H1 (cell line): ENCODE measurements around the gene CAMK1. TPM values are rescaled to one million over a fixed set of nuclear protein-coding genes. Genes with fewer than 3 reads are reported as not detected.

Experiments used
- CTCF ChIA-PET: fragments of 300-600 bp; sonication (Branson Sonifier 250); formaldehyde crosslinking; loops from one replicate; lab custom pipeline; 2021; ENCODE audit not compliant: partially characterized antibody; lab: Charles Lee
- POLR2A ChIA-PET: fragments of 300-600 bp; sonication (Branson Sonifier 250); formaldehyde crosslinking; loops from one replicate; lab custom pipeline; 2021; ENCODE audit warnings: inconsistent platforms; ENCODE audit not compliant: partially characterized antibody; lab: Charles Lee
- DNase-seq, 2 experiments: peaks; one replicate each; pipeline versions ENCODE4 v3.0.0 to v3.0.0-alpha.2; 2010 to 2022; ENCODE audit warnings: low spot score in 2 of 2, low read depth in 1 of 2, mixed read lengths in 1 of 2
- FAIRE-seq: peaks from 2 replicates; lab custom pipeline; 2011; peaks lifted over from hg19 to GRCh38; lab: Jason Lieb, UNC
- H2AFZ ChIP-seq: 2 replicates; pipeline ENCODE4 v1.8.1; 2012; ENCODE audit warnings: low read length, inconsistent platforms
- H2AK5ac ChIP-seq: 2 replicates; pipeline ENCODE4 v1.6.1; 2013; ENCODE audit warnings: low read depth, low read length
- H2BK120ac ChIP-seq: replicated peaks from 2 replicates; pipeline ENCODE3; 2013; ENCODE audit warnings: low read depth, low read length, inconsistent platforms
- H2BK12ac ChIP-seq: 2 replicates; pipeline ENCODE4 v1.6.1; 2013; ENCODE audit warnings: low read depth, low read length
- H2BK15ac ChIP-seq: 2 replicates; pipeline ENCODE4 v1.6.1; 2013; ENCODE audit warnings: low read length
- H2BK20ac ChIP-seq: 2 replicates; pipeline ENCODE4 v1.6.1; 2013; ENCODE audit warnings: low read length
- H2BK5ac ChIP-seq: 2 replicates; pipeline ENCODE4 v1.6.1; 2013; ENCODE audit warnings: low read depth, low read length
- H3K14ac ChIP-seq: 2 replicates; pipeline ENCODE4 v1.6.1; 2013; ENCODE audit warnings: inconsistent platforms; ENCODE audit not compliant: insufficient read length
- H3K18ac ChIP-seq: 2 replicates; pipeline ENCODE4 v1.6.1; 2013; ENCODE audit warnings: low read length; ENCODE audit errors: extremely low read depth
- H3K23ac ChIP-seq: 2 replicates; pipeline ENCODE4 v1.6.1; 2013; ENCODE audit warnings: inconsistent platforms; ENCODE audit not compliant: insufficient read length
- H3K23me2 ChIP-seq: 2 replicates; pipeline ENCODE4 v1.6.1; 2013; ENCODE audit warnings: low read depth, low read length
- H3K27ac ChIP-seq: 2 replicates; pipeline ENCODE4 v1.6.1; 2011; ENCODE audit warnings: low read depth, low read length, inconsistent platforms
- H3K27me3 ChIP-seq, 4 experiments: replicated peaks in 1 of 4; 1 replicate in 1 of 4; 2 replicates in 3 of 4; pipeline versions ENCODE4 v1.6.1 to v1.8.1; 2011 to 2013; ENCODE audit warnings: low read length in 3 of 4, mild to moderate bottlenecking in 3 of 4, inconsistent platforms in 2 of 4, mixed read lengths in 2 of 4, moderate library complexity in 1 of 4; ENCODE audit not compliant: control insufficient read depth in 3 of 4, insufficient read depth in 3 of 4; ENCODE audit errors: extremely low read depth in 1 of 4
- H3K36me3 ChIP-seq, 4 experiments: 2 replicates each; pipeline versions ENCODE4 v1.6.1 to v1.8.1; 2011 to 2013; ENCODE audit warnings: mild to moderate bottlenecking in 4 of 4, low read length in 3 of 4, moderate library complexity in 2 of 4, control low read depth in 1 of 4, inconsistent platforms in 1 of 4; ENCODE audit not compliant: insufficient read depth in 4 of 4, control insufficient read depth in 2 of 4
- H3K4ac ChIP-seq: replicated peaks from 2 replicates; pipeline ENCODE3; 2013; ENCODE audit warnings: low read length, low read depth, mixed read lengths, inconsistent platforms; ENCODE audit not compliant: insufficient read length
- H3K4me1 ChIP-seq, 4 experiments: replicated peaks in 1 of 4; 1 replicate in 1 of 4; 2 replicates in 3 of 4; pipeline versions ENCODE4 v1.6.1 to v1.8.1; 2011 to 2013; ENCODE audit warnings: low read length in 3 of 4, inconsistent platforms in 2 of 4, mixed read lengths in 1 of 4; ENCODE audit not compliant: insufficient read depth in 4 of 4, control insufficient read depth in 3 of 4
- H3K4me2 ChIP-seq, 2 experiments: 2 replicates each; pipeline versions ENCODE4 v1.6.1 to v1.8.1; 2011 to 2013; ENCODE audit warnings: low read depth in 2 of 2, low read length in 2 of 2, control low read depth in 1 of 2, inconsistent platforms in 1 of 2, mild to moderate bottlenecking in 1 of 2; ENCODE audit not compliant: insufficient read depth in 1 of 2
- H3K4me3 ChIP-seq, 4 experiments: fragments of 200-600, 300-600 bp in 1 of 4; sonication (generic), shearing (Covaris generic), sonication (Bioruptor Twin) in 1 of 4; 2 replicates each; pipeline versions ENCODE4 v1.5.1 to v1.8.1; 2011 to 2016; ENCODE audit warnings: low read length in 4 of 4, low read depth in 3 of 4, control low read depth in 2 of 4, inconsistent platforms in 2 of 4, mild to moderate bottlenecking in 2 of 4, mixed read lengths in 1 of 4, moderate library complexity in 1 of 4; ENCODE audit not compliant: insufficient read depth in 2 of 4; ENCODE audit errors: extremely low read depth in 1 of 4
- H3K56ac ChIP-seq: replicated peaks from 2 replicates; pipeline ENCODE3; 2013; ENCODE audit warnings: low read depth, mild to moderate bottlenecking, mixed read lengths, low read length, inconsistent platforms; ENCODE audit not compliant: insufficient read length
- H3K79me1 ChIP-seq: 2 replicates; pipeline ENCODE4 v1.6.1; 2013; ENCODE audit warnings: low read depth, low read length, control low read depth
- H3K79me2 ChIP-seq, 2 experiments: 2 replicates each; pipeline versions ENCODE4 v1.6.1 to v1.8.1; 2012 to 2013; ENCODE audit warnings: low read length in 2 of 2, mild to moderate bottlenecking in 2 of 2, inconsistent platforms in 1 of 2; ENCODE audit not compliant: insufficient read depth in 2 of 2, control insufficient read depth in 1 of 2
- H3K9ac ChIP-seq, 4 experiments: replicated peaks in 1 of 4; 1 replicate in 1 of 4; 2 replicates in 3 of 4; pipeline versions ENCODE4 v1.6.1 to v1.8.1; 2011 to 2013; ENCODE audit warnings: low read depth in 3 of 4, low read length in 3 of 4, control low read depth in 2 of 4, mild to moderate bottlenecking in 2 of 4, moderate library complexity in 2 of 4, inconsistent platforms in 1 of 4; ENCODE audit errors: extremely low read depth in 1 of 4
- H3K9me3 ChIP-seq, 2 experiments: 2 replicates each; pipeline versions ENCODE4 v1.6.1 to v1.8.1; 2012 to 2013; ENCODE audit warnings: mild to moderate bottlenecking in 2 of 2, moderate library complexity in 2 of 2, control low read depth in 1 of 2, inconsistent platforms in 1 of 2, low read depth in 1 of 2, low read length in 1 of 2, mixed read lengths in 1 of 2; ENCODE audit not compliant: insufficient read depth in 2 of 2
- H4K20me1 ChIP-seq, 2 experiments: replicated peaks in 1 of 2; 2 replicates each; pipeline versions ENCODE3 to v1.8.1; 2011 to 2013; ENCODE audit warnings: inconsistent platforms in 2 of 2, low read length in 2 of 2, mild to moderate bottlenecking in 1 of 2; ENCODE audit not compliant: insufficient read depth in 2 of 2, control insufficient read depth in 1 of 2
- H4K5ac ChIP-seq: 2 replicates; pipeline ENCODE4 v1.6.1; 2013; ENCODE audit warnings: low read length, low read depth, mixed read lengths, inconsistent platforms; ENCODE audit not compliant: insufficient read length
- H4K8ac ChIP-seq: 2 replicates; pipeline ENCODE4 v1.8.0; 2013; ENCODE audit warnings: mild to moderate bottlenecking, moderate library complexity, low read length, inconsistent platforms; ENCODE audit not compliant: insufficient read depth; ENCODE audit errors: extremely low read depth
- H4K91ac ChIP-seq: replicated peaks from 2 replicates; pipeline ENCODE3; 2013; ENCODE audit warnings: low read length, mixed read lengths, inconsistent platforms; ENCODE audit not compliant: insufficient read length
- CTBP2 ChIP-seq: IDR thresholded peaks from 2 replicates; pipeline ENCODE4 v1.7.0; 2011; ENCODE audit warnings: borderline replicate concordance, mild to moderate bottlenecking, moderate library complexity, mixed read lengths, low read length; ENCODE audit not compliant: insufficient read depth, insufficient read length
- NRF1 ChIP-seq: IDR thresholded peaks from 2 replicates; pipeline ENCODE4 v1.6.1; 2011; ENCODE audit warnings: mild to moderate bottlenecking, low read depth, low read length, improper control_type of control experiment
- ZNF274 ChIP-seq: IDR thresholded peaks from 2 replicates; pipeline ENCODE4 v1.7.0; 2012; ENCODE audit warnings: low read length, borderline replicate concordance; ENCODE audit errors: extremely low read depth
- WGBS, 2 experiments: shearing (Covaris generic) in 1 of 2; methylation state at CpG; one replicate each; pipeline versions ENCODE4 v1.1.6 to v1.1.7; 2013 to 2015; ENCODE audit warnings: low lambda C conversion rate in 2 of 2, mixed read lengths in 2 of 2, inconsistent platforms in 1 of 2, low coverage in 1 of 2, missing lambda C conversion rate in 1 of 2; ENCODE audit not compliant: insufficient replicate concordance in 2 of 2, insufficient coverage in 1 of 2, insufficient read length in 1 of 2; ENCODE audit errors: extremely low coverage in 1 of 2, missing lambda C conversion rate in 1 of 2; 5-methylcytosine and 5-hydroxymethylcytosine counted together
- polyA plus RNA-seq, 7 experiments: library from polyadenylated mRNA; depleted of rRNA in 3 of 7; stranded (reverse) in 5 of 7; unstranded in 2 of 7; fragments of >200 nt in 5 of 7; fragments of 200-250 nt in 2 of 7; gene quantifications; 1 replicate in 5 of 7; 2 replicates in 1 of 7; 4 replicates in 1 of 7; pipeline versions ENCODE4 v1.2.1 to v1.2.3, GENCODE V29; 2011 to 2013; ENCODE audit warnings: missing spikeins in 2 of 7, mixed read lengths in 2 of 7
- total RNA-seq: library from RNA; stranded (reverse); fragmentation: NEBNext Ultra II Directional; extraction: Animal tissue kit (Norgen Biotek cat#: 25700); gene quantifications from 2 replicates; pipeline ENCODE4 v1.2.1, GENCODE V29; 2021
- TF ChIP-seq, protein P1 (sequence below): IDR thresholded peaks from 2 replicates; pipeline ENCODE4 v1.6.1; 2011; ENCODE audit warnings: low read depth, mild to moderate bottlenecking, low read length; ENCODE audit not compliant: insufficient read depth
- TF ChIP-seq, protein P2 (sequence below): IDR thresholded peaks from 2 replicates; pipeline ENCODE4 v1.6.1; 2011; ENCODE audit warnings: low read length, improper control_type of control experiment

The CAMK1 gene
- total and polyA plus RNA-seq, 2 of the 8 experiments (the other 6 are each of a cell fraction or from before 2014, with no cell fraction given), result 4.9 to 5.1 TPM

DNA sequence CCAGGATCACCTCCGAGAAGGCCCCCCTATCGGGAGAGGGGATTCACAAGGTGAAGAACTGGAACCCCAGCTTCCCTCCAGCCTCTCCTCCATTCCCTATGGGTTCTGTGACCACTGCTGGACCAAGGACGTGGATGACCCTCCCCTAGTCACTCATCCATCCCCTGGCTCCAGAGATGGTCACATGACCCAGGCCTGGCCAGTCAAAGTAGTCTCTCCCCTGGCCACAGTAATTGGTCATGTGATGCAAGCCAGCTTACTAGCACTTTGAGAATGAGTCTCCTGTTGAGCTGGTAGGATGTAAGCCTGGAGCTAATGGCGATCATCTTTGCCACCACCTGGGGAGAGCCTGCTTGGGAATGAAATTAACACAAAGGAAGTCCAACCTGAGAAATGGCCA is 3.9 kb downstream of the CAMK1 start:
- H3K36me3 ChIP-seq, result no peaks in the 10 kb centered on the region; a peak in 2 of 8 replicates
- H3K79me2 ChIP-seq, result no peaks in the 10 kb centered on the region
- H2BK12ac ChIP-seq, result no peak overlapping the region
- H3K27me3 ChIP-seq, result peaks cover 0 to 16% (median 14%) of the 10 kb centered on the region in 4 experiments; a peak in 4 of 7 replicates
- H4K8ac ChIP-seq, result no peak overlapping the region; the same call in 1 of the 2 replicates
- H2BK120ac ChIP-seq, result no peak overlapping the region
- H4K91ac ChIP-seq, result no peak overlapping the region
- no peak overlapping the region for H2AK5ac ChIP-seq
- no peak overlapping the region for H2BK15ac ChIP-seq
- no peaks in the 10 kb centered on the region for H3K79me1 ChIP-seq
- POLR2A ChIA-PET, result interaction anchor here (1.3 to 4.1 kb wide), 4 partner anchors 8 to 17 kb away, joined by 3 to 31 read pairs (median 8); partner anchors contain the start of gene OGG1
- H3K9ac ChIP-seq, result no peak overlapping the region; a peak in 1 of 7 replicates
- 74% methylated on average over 4 of the region's 4 CpGs; no CpG with 5 or more reads in 1 of the 2 experiments for WGBS, 2 experiments
- no peak for FAIRE-seq
- no peak overlapping the region for H3K4me3 ChIP-seq
- H2AFZ ChIP-seq, result no peak overlapping the region
- CTCF ChIA-PET, result no interaction called here
- H4K20me1 ChIP-seq, result peaks cover 0 to 7% of the 10 kb centered on the region in 2 experiments
- H3K14ac ChIP-seq, result no peak overlapping the region
- H3K9me3 ChIP-seq, result no peaks in the 10 kb centered on the region
- no peak overlapping the region for H3K56ac ChIP-seq
- H3K4me2 ChIP-seq, result no peak overlapping the region
- H3K23ac ChIP-seq, result no peak overlapping the region
- TF ChIP-seq ZNF274 (no peak), CTBP2 (no peak), NRF1 (no peak)
- TF ChIP-seq, protein P1, sequence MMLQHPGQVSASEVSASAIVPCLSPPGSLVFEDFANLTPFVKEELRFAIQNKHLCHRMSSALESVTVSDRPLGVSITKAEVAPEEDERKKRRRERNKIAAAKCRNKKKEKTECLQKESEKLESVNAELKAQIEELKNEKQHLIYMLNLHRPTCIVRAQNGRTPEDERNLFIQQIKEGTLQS, result peak; percentile 52; the same call in 1 of the 2 replicates
- TF ChIP-seq, protein P2, sequence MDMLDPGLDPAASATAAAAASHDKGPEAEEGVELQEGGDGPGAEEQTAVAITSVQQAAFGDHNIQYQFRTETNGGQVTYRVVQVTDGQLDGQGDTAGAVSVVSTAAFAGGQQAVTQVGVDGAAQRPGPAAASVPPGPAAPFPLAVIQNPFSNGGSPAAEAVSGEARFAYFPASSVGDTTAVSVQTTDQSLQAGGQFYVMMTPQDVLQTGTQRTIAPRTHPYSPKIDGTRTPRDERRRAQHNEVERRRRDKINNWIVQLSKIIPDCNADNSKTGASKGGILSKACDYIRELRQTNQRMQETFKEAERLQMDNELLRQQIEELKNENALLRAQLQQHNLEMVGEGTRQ, result peak; percentile 92
- TF ChIP-seq, all 59 proteins: peak for 2
- H2BK20ac ChIP-seq, result no peak overlapping the region
- peaks cover 0 to 10% (median 2%) of the 10 kb centered on the region in 4 experiments; a peak in 1 of 7 replicates for H3K4me1 ChIP-seq
- H4K5ac ChIP-seq, result peak overlapping the region; percentile 44
- no peak overlapping the region for H3K27ac ChIP-seq
- peaks cover 7% of the 10 kb centered on the region for H3K23me2 ChIP-seq
- no peak overlapping the region for H3K4ac ChIP-seq
- DNase-seq, result peak in 1 of 2 experiments; percentile 49
- H2BK5ac ChIP-seq, result no peak overlapping the region
- no peak overlapping the region for H3K18ac ChIP-seq
